ENCODE results near the gene OR2AT4.
"Not testable (repeated sequence)": the region's sequence is repeated elsewhere in the genome, so short reads cannot be mapped to it uniquely, and the experiment has no call there.

OR2AT4 gene

DNA sequence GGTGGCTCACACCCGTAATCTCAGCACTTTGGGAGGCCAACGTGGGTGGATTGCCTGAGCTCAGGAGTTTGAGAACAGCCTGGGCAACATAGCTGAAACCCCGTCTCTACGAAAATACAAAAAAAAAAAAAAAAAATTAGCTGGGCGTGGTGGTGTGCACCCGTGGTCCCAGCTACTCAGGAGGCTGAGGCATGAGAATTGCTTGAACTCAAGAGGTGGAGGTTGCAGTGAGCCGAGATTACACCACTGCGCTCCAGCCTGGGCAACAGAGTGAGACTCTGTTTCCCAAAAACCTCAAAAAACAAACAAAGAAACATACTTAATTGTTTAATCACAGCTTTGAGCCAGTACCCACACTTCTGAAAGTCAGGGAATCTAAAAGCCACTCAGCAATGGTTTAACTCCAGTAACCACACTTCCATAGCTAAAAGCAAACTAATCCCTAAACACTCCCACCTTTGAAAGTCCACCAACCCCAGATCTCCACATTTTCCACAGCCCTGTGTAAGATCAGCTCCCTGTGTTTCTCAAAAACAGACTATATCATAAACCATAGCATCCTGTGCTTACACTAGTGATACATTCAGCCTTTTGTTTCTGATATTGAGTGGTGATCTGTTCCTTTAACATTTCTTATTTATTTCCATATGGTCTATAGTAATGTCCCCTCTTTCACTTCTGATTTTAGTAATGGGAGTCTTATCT lies 4.9 kb upstream of the OR2AT4 start:
- no peak for DNase-seq

- no peak for DNase-seq
Observed at GRCh38 chr11:75100314-75100713, 3.6 kb upstream of the OR2AT4 start.

GRCh38 chr11:75099635-75100034 lies 3.0 kb upstream of the OR2AT4 start:
- no peak for DNase-seq

DNA sequence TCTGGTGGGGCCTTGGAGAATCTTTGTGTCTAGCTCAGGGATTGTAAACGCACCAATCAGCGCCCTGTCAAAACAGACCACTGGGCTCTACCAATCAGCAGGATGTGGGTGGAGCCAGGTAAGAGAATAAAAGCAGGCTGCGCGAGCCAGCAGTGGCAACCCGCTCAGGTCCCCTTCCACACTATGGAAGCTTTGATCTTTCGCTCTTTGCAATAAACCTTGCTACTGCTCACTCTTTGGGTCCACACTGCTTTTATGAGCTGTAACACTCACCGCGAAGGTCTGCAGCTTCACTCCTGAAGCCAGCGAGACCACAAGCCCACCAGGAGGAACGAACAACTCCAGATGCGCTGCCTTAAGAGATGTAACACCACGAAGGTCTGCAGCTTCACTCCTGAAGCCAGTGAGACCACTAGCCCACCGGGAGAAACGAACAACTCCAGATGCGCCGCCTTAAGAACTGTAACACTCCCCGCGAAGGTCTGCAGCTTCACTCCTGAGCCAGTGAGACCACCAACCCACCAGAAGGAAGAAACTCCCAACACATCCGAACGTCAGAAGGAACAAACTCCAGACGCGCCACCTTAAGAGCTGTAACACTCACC lies 2.3 kb upstream of the OR2AT4 start:
- not testable (repeated sequence) for DNase-seq

DNA sequence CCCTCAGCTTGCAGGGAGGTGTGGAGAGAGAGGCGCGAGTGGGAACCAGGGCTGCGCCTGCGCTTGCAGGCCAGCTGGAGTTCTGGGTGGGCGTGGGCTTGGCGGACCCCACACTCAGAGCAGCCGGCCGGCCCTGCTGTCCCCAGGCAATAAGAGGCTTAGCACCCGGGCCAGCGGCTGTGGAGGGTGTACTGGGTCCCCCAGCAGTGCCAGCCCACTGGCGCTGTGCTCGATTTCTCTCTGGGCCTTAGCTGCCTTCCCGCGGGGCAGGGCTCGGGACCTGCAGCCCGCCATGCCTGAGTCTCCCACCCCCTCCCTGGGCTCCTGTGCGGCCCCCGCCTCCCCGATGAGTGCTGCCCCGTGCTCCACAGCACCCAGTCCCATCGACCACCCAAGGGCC lies 1.5 kb upstream of the OR2AT4 start:
- DNase-seq = not testable (repeated sequence)

- no peak for DNase-seq
Observed at GRCh38 chr11:75097173-75097557, 489 bp upstream of the OR2AT4 start.

DNA sequence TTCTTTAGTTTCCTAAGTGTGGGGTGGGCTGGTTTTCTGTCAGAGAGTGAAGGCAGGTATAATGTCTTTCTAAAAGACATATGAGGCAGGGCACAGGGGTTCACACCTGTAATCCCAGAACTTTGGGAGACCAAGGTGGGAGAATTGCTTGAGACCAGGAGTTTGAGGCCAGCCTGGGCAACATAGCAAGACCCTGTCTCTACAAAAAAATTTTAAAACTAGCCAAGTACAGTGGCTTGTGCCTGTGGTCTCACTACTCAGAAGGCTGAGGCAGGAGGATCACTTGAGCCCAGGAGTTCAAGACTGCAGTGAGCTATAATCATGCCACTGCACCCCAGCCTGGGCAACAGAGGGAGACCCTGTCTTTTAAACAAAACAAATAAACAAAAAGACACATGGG lies 2.3 kb downstream of the OR2AT4 start:
- not testable (repeated sequence) for DNase-seq

GRCh38 chr11:75090671-75091177 lies 6.0 kb downstream of the OR2AT4 start:
- no peak for DNase-seq

DNA sequence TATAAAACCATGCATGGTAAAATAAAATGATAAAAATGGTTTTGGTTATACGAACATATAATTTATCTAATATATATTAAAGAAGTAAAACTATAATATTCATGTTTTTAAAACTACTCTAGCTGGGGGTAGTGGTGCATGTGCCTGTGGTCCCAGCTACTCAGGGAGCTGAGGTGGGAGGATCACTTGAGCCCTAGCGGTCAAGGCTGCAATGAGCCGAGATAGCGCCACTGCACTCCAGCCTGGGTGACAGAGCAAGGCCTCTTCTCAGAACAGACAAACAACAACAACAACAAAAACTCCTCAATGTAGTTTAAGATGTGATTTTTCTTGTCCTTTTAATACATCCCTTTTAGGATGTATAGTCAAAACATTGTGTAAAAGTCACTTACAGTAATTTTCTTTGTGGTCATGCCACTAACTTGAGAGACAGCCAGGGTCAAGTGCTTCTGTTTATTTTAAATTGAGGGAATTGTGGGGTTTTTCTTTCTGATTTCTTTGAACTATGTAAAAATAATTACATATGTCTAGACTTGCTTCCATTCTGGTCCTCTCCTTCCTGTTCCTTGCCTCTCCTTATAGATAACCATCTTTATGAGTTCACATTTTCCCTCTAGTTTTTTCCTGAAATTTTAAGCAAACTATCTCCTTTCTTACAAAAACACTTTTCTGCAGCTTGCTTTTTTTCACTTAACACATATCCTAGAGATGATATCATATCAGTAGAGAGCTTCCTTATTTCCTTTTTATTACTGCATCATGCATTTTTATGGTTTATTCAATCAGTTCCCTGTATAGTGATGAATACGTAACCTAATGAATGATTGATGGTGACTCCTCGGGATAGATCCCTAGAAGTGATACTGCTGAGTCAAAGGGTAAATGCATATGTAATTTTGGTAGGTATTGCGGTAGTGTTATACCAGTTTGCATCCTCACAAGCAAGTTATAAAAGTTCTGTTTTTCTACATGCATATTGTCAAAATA lies 9.1 kb downstream of the OR2AT4 start:
- no peak for DNase-seq

DNA sequence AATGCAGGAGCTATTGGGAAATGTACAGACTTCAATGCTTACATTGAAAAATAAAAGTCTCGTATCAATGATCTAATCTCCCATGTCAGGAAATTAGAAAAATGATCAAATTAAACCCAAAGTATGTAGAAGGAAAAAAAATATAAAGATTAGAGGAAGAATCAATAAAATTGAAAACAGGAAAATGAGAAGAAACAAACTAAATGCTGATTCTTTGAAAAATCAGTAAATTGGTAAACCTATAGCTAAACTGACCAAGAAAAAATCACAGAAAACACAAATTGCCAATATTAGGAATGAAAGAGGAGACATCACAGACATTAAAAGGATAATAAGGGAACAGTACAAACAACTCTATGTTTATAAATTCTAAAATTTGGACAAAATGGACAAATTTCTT lies 11.8 kb downstream of the OR2AT4 start:
- no peak for DNase-seq

- DNase-seq = no peak
Observed at GRCh38 chr11:75083217-75083605, 13.5 kb downstream of the OR2AT4 start.

DNA sequence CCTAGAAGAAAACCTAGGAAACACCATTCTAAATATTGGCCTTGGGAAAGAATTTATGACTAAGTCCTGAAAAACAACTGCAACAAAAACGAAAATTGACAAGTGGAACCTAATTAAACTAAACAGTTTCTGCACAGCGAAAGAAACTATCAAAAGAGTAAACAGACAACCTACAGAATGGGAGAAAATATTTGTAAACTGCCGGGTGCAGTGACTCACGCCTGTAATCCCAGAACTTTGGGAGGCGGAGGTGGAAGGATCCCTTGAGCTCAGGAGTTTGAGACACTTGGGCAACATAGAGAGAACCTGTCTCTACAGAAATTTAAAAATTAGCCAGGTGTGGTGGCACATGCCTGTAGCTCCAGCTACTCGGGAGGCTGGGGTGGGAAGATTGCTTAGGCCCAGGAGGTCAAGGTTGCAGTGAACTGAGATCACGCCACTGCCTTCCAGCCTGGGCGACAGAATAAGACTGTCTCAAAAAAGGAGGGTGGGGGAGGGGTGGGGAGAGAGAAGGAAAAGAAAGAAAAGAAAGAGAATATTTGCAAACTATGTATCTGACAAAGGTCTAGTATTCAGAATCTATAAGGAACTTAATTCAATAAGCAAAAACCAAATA lies 14.0 kb downstream of the OR2AT4 start:
- DNase-seq = no peak

GRCh38 chr11:75079546-75079945 lies 17.1 kb downstream of the OR2AT4 start:
- no peak for DNase-seq

DNA sequence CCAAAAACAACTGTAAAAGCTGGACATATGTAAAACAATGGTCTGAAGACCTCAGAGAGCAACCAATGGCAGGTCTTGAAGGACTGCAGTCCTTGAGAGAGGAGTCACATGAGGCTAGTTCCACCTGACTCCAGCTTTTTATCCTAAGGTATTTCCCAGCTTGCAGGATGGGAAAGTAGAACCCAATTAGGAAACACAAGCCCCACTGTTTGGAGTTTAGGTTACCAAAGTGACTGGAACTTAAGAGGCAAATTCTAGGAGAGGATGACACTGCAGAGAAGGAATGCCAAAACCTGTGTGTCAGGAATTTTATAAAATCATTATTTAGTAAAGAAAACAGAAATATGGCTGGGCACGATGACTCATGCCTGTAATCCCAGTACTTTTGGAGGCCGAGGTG lies 18.4 kb downstream of the OR2AT4 start:
- no peak for DNase-seq

- DNase-seq = no peak
Observed at GRCh38 chr11:75077316-75077715, 19.4 kb downstream of the OR2AT4 start.

DNA sequence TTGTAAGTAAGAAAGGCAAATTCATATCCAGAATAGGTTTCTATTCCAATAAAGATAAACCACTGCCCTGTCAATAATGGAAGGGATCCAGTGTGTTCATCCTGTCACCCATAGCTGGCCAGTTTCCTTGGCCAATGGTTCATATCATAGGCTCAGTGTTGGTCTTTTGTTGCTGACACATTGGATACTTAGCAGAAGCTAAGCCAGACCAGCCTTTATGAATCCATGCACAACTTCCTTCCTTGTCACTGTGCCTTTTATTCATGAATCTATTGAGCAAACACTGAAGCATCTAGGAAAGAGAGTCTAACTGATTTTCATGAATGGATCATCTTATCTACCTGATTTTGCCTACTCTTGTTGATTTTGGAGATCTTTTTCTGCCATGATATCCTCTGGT lies 20.0 kb downstream of the OR2AT4 start:
- DNase-seq = no peak

GRCh38 chr11:75073459-75074190 lies 23.1 kb downstream of the OR2AT4 start:
- DNase-seq = no peak

DNA sequence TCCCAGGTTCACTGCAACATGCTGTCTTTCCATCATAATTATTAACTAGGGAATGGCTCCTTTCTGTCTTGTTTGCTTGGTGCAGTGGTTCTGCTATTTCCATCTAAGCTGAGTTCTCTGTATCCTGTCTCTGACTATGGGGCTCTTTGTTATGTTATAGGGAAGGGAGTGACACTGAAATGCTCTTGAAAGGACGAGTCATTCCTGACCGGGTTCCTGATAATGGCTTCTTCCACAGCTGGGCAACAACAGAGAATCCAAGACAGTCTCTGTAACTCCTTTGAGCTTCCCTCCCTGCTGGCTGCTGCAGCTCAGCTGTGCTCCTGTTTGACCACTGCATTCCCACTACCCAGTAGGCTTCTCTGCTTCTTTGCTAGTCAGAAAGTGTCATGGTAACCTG lies 24.1 kb downstream of the OR2AT4 start:
- no peak for DNase-seq

DNA sequence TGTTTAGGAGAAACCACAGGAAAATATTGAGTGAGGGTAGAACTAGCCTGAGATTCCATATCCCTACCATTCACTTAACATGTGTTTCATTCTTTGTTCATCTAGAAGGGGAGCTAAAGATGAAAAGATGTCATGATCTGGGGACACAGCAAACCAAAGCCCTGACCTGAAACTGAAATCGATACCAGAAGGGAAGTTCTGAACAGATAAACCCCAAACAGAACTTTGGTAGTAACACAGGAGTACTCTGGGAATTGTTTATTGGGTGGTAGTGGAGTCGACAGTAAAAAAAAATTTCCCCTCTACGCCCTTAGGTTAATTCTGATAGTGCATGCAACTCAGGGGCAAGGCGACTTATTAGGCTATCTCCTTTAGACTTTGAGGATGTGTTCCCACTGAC lies 27.2 kb downstream of the OR2AT4 start:
- no peak for DNase-seq

GRCh38 chr11:75068993-75069392 lies 27.7 kb downstream of the OR2AT4 start:
- DNase-seq = no peak

- DNase-seq = no peak
Observed at GRCh38 chr11:75068559-75068958, 28.1 kb downstream of the OR2AT4 start.

DNA sequence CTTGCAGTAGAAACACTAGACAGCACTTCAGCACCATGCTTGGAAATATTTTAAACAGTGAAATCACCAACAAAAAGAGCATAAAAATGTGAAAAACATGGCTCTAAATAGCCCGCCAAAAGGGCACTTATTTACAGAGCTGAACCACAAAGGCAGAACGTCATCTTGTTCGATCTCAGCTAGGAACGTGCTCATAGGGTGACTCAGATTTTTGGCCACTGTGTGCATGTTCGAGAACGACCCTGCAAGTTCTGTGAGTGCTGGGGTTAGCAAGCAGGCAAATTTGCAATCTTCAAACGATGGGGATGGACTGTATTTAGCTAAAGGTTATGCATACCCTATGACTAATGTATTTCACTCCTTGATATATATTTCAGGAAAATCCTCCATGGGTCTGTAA lies 30.6 kb downstream of the OR2AT4 start:
- DNase-seq = no peak
